NK-92 (cell line): Measurements from ENCODE around the gene JAG2.

Experiments used
- DNase-seq: peaks from one replicate; lab custom pipeline; 2025; ENCODE audit not compliant: unreplicated experiment; lab: John Stamatoyannopoulos, UW

Gene JAG2

DNA sequence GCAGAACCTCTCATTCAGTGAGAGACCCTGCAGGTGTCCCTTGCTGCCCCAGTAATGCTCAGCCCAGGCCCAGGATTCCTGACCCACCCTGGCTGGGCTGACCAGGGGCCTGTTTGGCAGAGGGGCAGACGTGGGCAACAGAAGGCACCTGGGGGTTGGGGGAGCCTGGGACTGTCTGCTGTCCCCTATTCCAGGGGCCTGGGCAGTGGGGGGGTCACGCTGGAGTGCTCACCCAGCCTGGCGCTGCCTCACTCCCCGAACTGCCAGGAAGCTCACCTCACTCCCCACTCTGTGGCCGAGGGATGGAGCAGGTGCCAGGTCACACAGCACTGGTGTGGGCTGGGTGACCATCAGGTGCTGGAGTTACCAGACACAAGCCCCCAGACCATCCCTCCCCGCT is 35.1 kb upstream of the JAG2 start:
- no peak for DNase-seq

DNA sequence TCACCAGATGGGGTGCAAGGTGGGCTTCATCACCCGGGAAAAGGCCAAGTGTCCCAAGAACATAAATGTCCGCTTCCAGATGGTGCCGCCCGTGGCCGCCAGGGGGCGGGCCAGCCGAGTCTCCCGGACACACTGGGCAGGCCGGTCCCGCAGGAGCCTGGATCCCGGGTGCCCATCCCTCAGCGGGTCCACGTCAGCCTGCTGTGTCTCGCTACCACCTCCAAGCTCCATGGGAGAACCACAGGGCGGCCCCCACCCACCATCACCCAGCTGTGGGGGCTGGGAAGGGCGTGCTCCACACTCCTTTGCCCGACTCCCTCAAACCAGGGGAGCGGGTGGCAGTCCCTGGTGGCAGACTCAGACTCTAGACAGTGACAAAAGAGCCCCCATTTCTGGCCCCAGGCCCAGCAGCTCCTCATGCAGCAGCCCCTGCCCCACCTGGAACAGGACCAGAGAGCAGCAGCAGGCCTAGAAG is 34.5 kb upstream of the JAG2 start:
- DNase-seq, result no peak

DNA sequence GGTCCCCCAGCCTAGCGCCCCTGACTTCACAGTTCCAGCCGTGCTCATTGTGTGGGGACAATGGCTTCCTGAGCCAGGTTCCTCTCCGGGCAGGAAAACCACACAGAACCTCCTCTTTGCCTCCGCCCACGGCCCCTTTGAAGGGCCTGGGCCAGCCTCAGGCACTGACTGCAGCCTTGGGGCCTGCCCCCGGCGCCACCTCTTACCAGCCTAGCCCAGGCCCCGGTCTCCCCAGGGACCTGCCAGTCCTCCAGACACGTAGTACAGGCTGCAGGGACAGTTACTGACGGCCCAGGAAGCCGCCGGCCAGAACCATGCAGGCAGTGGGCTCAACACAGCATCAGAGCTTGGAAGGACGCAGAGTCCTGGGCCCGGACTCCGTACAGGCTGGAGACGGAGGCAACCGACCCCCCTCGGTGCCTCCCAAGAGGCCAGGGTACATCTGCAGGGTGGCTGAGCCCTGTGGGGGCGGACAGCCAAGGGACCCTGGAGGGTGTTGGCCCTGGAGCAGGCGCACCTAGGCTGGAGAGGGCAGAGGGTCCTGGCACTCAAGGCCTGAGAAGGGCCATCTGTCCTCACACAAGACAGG is 33.4 kb upstream of the JAG2 start:
- DNase-seq, result no peak

DNA sequence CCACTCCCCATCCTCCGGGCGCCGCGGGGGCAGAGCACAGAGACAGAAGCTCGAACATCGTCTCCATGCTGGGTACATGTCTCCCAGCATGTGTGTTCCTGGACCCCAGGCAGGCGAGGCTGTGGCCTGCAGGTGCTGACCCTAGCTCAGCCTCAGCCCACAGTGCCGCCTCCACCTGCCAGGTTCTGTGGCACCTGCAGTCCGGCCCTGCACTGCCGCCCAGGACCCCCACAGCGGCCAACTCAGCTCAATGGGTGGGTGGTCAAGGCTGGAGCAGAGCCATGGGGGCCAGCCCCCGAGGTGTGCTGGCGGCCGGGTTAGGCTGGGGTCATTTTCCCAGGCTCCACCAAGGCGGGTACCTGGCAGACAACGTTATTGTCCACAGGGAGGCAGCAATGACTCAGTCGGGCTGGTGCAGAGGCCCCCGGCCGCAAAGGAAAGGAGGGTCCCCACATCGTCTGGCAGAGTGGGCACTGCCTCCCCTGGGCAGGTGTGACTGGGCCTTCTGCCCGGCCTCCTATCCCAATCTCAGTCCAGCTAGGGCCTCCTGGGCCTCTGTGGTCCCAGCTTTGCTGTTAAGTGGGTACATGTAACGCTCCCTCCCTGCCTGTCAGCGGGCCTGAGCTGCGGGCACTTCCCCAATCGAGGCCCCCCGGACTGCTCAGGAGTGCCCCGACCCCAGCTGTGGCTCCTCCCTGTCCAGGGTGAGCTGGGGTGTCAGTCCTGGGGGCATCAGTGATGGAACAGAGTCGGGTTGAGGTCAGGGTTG is 32.8 kb upstream of the JAG2 start:
- no peak for DNase-seq

DNA sequence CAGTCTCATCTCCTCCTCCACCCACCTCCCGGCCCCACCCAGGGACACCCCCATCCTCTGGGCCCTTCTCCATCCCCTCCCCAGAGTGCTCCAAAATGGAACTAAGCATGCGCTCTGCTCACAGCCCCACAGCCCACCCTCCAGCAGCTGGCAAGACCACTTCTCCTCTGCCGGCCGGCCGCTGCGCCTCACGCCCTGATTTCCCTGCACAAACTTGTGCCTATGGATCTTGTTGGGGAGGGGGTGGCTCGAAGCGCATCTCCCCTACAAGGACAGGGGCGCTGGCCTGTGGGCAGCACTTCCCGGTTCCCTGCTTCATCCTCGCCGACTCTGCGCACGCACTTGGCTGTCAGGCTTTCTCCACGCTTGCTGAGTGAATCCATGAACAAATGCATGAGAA is 32.1 kb upstream of the JAG2 start:
- no peak for DNase-seq

DNA sequence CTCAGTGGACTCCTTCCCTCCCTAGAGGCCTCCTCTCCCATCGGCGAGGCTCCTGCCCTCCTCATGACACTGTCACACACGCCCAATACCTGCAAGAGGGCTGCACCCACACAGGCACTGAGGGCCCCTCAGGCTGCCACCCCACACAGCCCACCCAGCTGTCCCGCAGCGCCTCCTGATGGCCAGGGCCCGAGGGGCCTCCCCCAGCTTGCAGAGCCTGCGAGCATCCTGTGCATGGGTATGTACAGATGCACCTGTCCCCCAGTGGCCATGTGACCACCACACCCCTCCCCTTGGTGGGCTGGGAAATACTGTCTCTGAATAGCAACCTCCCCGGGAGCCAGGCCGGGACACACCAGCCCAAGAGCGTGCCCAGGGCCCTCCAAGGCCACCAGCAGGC is 31.5 kb upstream of the JAG2 start:
- DNase-seq, result no peak

DNA sequence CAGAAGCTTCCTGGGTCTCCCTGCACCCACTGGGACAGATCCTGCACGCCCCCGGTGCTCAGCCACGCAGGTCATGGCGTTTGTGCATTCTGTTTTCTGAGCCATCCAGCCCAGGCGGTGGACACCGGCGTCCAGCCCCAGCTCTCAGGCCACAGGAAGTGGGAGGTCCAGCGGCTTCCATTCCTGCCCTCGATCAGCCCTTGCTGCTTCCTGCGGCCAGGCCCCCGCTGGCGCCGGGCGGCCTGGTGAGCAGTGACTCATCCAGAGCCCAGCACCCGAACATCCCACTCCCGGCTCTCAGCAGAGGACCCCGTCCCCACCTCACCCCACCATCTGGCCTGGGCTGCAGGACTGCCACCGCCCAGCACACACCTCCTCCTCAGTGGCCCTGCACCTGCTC is 30.5 kb upstream of the JAG2 start:
- DNase-seq, result no peak

DNA sequence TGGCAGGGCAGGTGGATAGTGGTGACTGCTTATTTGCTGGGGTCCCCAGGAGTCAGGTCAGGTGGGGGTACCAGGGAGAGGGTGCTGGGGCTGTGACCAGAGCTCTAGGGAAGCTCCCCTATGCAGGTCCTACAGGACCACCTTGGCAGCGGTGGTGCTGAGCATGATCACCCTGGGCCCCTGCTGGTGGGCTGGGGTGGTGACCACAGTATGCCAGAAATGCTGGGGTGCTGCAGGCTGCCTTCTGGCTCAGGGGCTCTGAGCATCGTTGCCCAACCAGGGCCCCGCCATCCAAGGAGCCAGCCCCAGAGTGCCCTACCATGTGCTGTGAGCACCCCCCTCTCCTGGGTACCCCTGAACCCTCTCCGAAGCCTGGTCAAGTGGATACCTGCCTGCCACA is 30.0 kb upstream of the JAG2 start:
- no peak for DNase-seq

DNA sequence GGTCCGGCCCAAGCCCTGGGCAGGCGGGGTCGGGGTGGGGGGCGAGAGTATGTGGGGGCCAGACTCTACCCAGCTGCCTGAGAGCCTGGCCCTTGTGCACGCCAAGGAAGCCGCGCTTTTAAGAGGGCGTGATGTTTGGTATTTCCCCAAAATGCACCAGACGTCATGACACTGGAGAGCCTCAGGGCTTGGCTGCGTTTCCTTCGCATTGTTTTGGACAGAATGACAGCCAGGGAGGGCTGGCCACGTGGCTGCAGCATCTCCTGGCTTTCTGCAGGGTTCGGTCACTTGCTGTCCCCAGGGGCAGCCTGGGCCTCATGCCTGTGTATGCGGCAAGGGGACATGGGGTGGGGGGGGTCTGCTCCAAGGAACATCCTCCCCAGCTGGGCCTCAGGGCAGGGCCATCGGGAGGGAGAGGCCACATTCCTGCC is 28.6 kb upstream of the JAG2 start:
- DNase-seq, result no peak

DNA sequence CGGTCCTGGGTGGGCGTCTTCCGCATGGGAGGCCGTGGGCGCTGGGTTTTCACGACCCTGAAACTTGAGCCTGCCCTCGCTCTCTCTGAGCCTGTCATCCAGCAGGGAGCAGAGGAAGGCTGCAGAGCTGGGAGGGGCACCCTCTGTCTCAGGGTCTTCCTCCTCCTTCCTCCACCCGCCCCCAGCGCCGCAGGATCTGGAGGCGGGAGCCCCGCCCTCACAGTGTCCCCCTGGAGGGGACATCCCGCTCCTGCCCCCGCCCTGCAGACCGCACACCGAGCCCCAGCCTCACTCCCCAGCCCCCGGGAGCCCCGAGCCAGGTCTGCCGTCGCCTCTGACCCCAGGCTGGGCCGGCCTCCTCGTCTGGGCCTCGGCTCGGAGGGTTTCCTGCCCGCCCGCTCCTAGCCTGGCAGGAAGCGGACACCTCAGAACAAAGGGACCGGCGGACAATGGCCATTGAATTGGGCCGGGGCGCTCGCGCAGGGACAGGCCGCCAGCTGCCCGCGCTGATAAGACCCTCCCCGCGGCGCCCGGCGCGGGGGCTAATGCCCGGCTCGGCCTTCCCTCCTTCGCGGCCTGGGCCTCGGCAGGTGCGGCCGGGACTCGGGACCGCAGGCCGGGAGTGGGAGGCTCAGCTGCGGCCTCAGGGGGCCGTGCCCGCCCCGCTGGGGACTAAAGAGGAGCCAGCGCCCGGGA is 27.8 kb upstream of the JAG2 start:
- DNase-seq, result no peak

DNA sequence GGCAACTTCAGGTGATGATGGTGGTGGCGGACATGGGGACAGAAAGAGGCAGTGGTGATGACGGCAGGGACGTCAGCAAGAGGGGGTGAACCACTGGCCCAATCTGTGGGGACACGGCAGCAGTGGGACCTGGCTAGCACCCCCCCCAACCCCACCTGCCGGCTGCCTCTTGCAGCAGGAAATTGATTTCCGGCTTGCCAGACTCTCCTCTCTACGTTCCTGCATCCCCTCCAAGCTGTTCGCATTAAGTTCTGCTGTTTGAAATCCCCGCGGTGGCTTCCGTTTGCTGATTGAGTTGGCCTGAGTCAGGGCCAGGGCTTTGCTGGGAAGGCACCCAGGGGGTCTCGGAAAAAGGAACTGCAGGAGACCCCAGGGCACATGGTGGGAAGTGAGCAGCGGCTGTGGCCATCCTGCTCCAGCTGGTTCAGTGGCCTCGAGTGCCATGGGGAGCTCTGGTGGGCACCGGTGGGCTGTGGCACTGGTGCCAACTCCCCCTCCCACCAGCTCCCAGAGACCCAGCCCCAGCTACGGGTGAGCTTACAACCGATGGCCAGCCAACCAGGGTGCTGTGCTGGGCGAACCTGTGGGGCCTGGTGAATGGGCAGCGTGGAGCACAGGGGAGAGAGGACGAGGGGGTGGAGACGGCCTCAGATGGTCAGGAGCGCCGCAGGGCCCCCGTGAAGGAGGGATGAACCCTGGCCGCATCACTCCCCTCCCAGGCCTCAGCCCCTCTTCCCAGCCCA is 27.1 kb upstream of the JAG2 start:
- no peak for DNase-seq

DNA sequence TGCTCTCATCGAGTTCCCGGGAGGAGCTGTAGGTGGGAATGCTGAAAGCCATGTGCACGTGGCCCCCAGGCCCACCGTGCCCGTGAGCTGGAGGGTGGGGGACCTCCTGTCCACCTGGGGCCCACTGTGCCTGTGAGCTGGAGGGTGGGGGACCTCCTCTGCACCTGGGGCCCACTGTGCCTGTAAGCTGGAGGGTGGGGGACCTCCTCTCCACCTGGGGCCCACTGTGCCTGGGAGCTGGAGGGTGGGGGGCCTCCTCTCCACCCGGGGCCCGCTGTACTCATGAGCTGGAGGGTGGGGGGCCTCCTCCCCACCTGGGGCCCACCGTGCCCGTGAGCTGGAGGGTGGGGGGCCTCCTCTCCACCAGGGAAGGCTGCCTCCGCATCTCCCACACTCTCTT is 26.5 kb upstream of the JAG2 start:
- no peak for DNase-seq

DNA sequence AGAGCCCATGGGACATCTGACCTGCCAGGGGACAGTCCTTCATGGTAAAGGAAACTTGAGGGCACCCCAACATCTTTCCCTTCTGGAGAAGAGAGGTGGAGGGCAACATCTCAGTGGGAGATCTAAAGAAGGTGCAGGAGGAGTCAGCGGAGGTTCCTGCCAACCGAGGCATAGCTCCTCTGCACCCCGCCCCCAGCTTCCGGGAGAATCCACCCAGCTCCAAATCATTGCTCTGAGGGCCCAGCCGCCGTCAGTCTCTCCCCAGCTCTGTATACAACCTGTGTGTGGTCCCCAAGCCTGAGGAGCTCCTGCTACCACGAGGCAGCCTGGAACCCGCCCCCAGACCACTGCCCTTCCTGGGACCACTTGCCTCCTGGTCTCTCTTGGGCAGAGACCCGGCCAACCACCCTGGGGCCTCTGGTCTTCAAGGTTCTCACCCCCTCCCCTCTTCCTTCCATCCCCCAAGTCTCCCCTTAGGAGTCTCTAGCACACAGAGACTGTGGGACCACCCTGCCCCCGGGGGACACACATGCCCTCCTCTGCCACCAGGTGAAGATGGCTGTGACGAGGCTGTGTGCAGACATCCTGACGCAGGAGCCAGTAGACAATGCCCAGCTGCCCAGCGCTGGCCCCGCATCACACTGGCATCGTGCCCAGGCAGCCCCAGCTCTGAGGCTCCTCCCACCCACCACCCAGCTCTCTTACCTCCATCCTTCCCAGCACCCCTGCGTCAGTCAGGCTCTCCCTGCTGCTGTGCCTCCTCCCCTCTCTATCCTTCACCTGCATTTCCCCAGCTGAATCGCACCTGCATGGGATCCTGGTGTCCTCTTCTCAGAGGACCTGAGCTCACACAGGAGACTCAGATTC is 25.6 kb upstream of the JAG2 start:
- DNase-seq, result no peak

DNA sequence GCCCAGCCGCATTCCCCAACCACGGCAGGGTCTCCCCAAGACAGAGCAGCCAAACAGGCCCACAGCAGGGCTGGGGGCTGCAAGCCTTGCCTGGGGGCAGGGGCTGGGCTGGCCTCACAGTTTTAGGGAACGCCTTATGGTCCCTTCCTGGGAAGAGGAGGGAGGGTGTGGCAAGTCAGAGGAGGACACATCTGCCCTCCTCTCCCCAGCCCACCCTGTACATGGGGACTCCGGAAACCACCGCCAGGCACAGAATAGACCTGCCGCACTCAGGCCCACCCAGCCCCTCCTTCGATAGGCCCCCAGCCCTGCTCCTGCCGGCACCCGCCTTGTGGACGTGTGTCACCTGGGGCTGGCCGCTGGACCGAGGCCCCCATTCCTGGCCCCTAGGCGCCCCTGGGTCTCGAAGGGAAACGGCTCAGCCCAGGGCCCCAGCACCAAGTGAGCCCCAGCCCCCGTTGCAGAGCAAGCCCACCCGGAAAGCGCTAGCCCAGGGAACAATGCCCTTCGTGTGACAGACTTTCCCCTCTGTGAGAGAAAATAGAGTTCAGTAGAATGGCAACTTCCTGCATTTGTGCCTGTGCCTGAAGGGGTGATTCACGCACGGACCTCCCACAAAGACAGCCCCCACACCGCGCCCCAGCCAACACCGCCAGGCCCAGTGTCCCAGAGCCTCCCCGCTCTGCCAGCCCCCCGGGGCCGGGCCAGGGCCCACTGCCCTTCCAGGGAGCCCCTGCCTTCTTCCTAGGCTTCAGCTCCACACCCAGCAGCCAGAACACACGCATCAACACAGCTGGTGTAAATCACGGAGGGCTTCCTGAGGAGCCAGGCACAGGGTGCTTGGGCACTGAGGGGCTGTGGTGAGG is 24.5 kb upstream of the JAG2 start:
- DNase-seq, result no peak

DNA sequence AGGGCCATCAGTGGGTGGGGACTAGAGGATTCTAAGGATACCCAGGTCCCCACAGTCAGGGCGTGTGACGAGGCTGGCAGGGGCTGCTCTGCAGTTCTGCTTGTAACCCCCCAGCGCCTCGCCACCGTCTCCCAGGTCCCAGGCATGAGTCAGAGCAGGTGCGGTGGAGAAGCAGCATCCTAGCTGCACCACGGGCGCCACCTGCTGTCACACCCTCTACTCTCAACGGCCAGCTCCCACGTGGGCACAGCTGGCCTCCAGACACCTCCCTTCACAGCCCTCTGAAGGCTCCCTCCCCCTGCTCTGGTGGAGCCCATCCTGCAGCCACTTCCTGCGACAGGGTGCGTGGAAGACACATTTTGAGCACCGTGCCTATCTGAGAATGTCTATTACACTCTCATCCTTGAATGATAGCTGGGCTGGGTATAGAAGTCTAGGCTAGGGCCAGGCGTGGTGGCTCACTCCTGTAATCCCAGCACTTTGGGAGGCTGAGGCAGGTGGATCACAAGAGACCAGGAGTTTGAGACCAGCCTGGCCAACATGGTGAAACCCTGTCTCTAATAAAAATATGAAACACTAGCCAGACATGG is 19.5 kb upstream of the JAG2 start:
- DNase-seq, result no peak

DNA sequence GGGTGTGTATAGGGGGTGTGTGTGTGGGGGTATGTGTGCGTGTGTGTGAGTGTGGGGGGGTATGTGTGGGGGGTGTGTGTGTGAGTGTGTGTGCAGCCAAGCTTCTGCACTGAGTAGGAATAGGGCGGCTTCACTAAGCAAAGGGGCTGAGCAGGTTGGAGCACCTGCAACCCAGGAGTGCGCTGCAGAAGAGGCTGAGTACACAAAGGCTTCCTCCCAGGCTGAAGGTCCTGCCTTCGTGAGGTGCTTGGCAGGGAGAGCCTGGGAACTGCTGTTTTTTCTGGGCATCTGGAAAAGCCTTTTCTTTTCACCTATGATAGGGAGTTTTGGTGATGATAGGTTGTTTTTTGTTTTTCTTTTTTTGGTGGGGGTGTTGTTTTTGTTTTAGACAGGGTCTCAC is 18.5 kb upstream of the JAG2 start:
- no peak for DNase-seq

DNA sequence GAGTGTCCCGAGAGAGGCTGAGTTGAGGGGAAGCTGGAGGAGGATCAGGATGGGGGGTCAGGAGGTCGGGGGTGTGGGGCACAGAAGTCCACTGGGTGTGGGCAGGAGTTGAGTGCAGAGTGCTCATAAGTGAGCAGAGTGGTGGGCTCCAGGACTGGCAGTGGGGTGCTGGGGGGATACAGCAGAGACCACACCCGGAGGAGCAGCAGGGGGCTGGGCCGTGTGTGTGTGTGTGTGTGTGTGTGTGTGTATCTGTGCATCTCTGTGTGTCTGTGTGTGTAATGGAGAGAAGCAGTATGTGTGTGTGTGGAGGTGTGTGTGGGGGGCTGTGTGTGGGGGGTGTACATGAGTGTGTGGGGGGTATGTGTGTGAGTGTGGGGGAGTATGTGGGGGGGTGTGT is 17.4 kb upstream of the JAG2 start:
- DNase-seq, result no peak

DNA sequence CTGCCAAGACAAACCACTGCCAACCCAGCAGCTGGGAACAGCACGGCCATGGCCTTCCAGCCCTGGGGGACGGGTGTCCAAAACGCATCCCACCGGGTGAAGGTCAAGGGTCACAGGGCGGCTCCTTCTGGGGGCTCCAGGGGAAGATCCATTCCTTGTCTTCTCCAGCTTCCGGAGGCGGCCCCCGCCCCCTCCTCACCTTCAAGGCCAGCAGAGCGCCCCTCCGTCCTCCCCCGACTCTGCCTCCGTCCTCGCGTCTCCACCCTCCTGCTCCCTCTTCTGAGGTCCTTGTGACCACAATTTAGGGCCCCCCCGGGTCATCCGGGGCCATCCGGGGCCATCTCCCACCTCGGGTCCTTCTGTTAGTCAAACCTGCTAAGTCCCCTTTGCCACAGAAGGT is 16.4 kb upstream of the JAG2 start:
- no peak for DNase-seq

DNA sequence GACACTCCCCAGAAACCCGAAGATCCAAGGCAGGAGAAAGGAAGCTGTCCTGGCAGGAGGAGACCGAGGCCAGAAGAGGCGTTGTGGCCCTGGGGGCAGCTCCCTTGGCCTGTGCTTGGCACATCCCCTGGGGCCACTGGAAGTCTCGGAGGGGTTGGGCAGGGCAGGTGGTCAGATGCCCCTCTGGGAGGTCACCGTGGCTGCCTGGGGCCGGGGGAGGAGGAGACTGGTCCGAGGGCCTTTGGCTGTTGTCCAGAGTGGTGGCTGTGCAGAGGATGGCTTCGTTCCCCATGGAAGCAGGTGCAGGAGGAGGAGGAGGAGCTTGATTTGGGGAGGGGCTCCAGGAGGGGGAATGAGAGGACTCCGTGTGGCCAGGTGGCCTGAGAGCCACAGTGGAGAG is 15.9 kb upstream of the JAG2 start:
- no peak for DNase-seq
